Neural progenitor cell (in vitro differentiated cells): Measurements from ENCODE around the gene ITM2B. TPM values are rescaled to one million over a fixed set of nuclear protein-coding genes. Genes with fewer than 3 reads are reported as not detected.

Source experiments
- DNase-seq: peaks from one replicate; pipeline ENCODE4 v3.0.0-alpha.2; 2016; ENCODE audit warnings: low spot score
- H2AFZ ChIP-seq: fragments of 200-600 bp; sonication (generic); replicated peaks from 2 replicates; pipeline ENCODE4 v1.6.1; 2016; ENCODE audit warnings: antibody characterized with exemption
- H3F3A ChIP-seq: fragments of 200-600 bp; sonication (generic); 2 replicates; pipeline ENCODE4 v1.6.1; 2016; ENCODE audit warnings: antibody characterized with exemption, low read depth
- H3K27ac ChIP-seq: fragments of 200-600 bp; sonication (generic); 2 replicates; pipeline ENCODE4 v1.5.1; 2016; ENCODE audit warnings: mild to moderate bottlenecking
- H3K27me3 ChIP-seq: fragments of 200-600 bp; sonication (generic); 2 replicates; pipeline ENCODE4 v1.6.1; 2016; ENCODE audit warnings: mild to moderate bottlenecking, moderate library complexity
- H3K36me3 ChIP-seq: fragments of 200-600 bp; sonication (generic); 2 replicates; pipeline ENCODE4 v1.5.1; 2016
- H3K4me1 ChIP-seq: fragments of 200-600 bp; sonication (generic); 2 replicates; pipeline ENCODE4 v1.6.1; 2016; ENCODE audit warnings: mixed run types
- H3K4me2 ChIP-seq: fragments of 200-600 bp; sonication (generic); 2 replicates; pipeline ENCODE4 v1.6.1; 2016
- H3K4me3 ChIP-seq: fragments of 200-600 bp; sonication (generic); 2 replicates; pipeline ENCODE4 v1.5.1; 2016
- H3K79me2 ChIP-seq: fragments of 200-600 bp; sonication (generic); 2 replicates; pipeline ENCODE4 v1.6.1; 2016; ENCODE audit warnings: low read depth
- H3K9ac ChIP-seq: fragments of 200-600 bp; sonication (generic); 2 replicates; pipeline ENCODE4 v1.6.1; 2016
- H3K9me3 ChIP-seq: fragments of 200-600 bp; sonication (generic); 2 replicates; pipeline ENCODE4 v1.5.1; 2016; ENCODE audit warnings: low read depth
- H4K20me1 ChIP-seq: fragments of 200-600 bp; sonication (generic); 2 replicates; pipeline ENCODE4 v1.6.1; 2016; ENCODE audit warnings: low read depth
- H3K27ac Mint-ChIP-seq: 3 replicates; pipeline ENCODE4 v1.8.0; 2021; ENCODE audit warnings: mixed read lengths
- H3K27me3 Mint-ChIP-seq: 2 replicates; pipeline ENCODE4 v1.8.0; 2022; ENCODE audit warnings: low read depth, mild to moderate bottlenecking, inconsistent platforms, moderate library complexity, mixed read lengths; ENCODE audit not compliant: insufficient read depth
- H3K36me3 Mint-ChIP-seq: 3 replicates; pipeline ENCODE4 v1.8.0; 2021; ENCODE audit warnings: mixed read lengths
- H3K4me1 Mint-ChIP-seq: 3 replicates; pipeline ENCODE4 v1.8.0; 2021; ENCODE audit warnings: mixed read lengths
- H3K4me3 Mint-ChIP-seq: 3 replicates; pipeline ENCODE4 v1.8.0; 2021; ENCODE audit warnings: mild to moderate bottlenecking, moderate library complexity, mixed read lengths
- H3K9me3 Mint-ChIP-seq: 3 replicates; pipeline ENCODE4 v1.8.0; 2020; ENCODE audit warnings: mixed read lengths
- EZH2 ChIP-seq: fragments of 200-600 bp; sonication (generic); IDR thresholded peaks from 2 replicates; pipeline ENCODE4 v1.6.1; 2017; ENCODE audit warnings: antibody characterized with exemption, mild to moderate bottlenecking, moderate library complexity
- EZH2phosphoT487 ChIP-seq: fragments of 200-600 bp; sonication (generic); IDR thresholded peaks from 2 replicates; pipeline ENCODE4 v1.6.1; 2017; ENCODE audit warnings: antibody characterized with exemption
- total RNA-seq: library from RNA; depleted of rRNA; stranded (reverse); fragments of >200 nt; gene quantifications from 2 replicates; pipeline ENCODE4 v1.2.3, GENCODE V29; 2015; ENCODE audit warnings: low replicate concordance
- TF ChIP-seq, protein P1 (sequence below): fragments of 200-600 bp; sonication (generic); IDR thresholded peaks from 2 replicates; pipeline ENCODE4 v1.5.1; 2017; ENCODE audit warnings: antibody characterized with exemption, mild to moderate bottlenecking

Gene ITM2B
- total RNA-seq, 1 donor from 2014 or later: 172 TPM

DNA sequence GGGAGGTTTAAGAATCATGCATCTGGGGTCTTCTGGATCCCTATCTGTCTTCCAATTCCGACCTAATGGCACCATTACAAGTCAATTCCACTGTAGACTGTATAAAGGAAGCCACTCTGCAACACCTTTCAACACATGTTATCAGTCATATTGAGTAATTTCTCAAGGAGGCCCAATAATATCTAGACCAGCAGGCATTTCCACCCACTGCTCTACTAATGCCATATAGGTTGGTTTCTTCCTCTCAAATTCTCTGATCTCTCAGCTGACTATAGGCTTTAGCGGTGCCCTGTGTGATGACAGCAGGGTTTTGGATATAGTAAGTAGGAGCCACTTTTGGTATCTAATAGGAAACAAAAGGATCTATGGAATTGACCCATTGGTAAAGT is 12.4 kb upstream of the ITM2B start:
- no peaks in the 10 kb centered on the region for H3F3A ChIP-seq
- no peak overlapping the region for H3K4me2 ChIP-seq
- no peak overlapping the region for H3K4me3 ChIP-seq
- H3K4me1 ChIP-seq: no peaks in the 10 kb centered on the region
- Mint-ChIP-seq H3K27ac (no peak overlapping the region), H3K27me3 (no peaks in the 10 kb centered on the region), H3K4me3 (no peak overlapping the region), H3K4me1 (no peaks in the 10 kb centered on the region), H3K9me3 (peaks cover 4% of the 10 kb centered on the region), H3K36me3 (no peaks in the 10 kb centered on the region)
- TF ChIP-seq EZH2phosphoT487: no peak
- TF ChIP-seq, protein P1, sequence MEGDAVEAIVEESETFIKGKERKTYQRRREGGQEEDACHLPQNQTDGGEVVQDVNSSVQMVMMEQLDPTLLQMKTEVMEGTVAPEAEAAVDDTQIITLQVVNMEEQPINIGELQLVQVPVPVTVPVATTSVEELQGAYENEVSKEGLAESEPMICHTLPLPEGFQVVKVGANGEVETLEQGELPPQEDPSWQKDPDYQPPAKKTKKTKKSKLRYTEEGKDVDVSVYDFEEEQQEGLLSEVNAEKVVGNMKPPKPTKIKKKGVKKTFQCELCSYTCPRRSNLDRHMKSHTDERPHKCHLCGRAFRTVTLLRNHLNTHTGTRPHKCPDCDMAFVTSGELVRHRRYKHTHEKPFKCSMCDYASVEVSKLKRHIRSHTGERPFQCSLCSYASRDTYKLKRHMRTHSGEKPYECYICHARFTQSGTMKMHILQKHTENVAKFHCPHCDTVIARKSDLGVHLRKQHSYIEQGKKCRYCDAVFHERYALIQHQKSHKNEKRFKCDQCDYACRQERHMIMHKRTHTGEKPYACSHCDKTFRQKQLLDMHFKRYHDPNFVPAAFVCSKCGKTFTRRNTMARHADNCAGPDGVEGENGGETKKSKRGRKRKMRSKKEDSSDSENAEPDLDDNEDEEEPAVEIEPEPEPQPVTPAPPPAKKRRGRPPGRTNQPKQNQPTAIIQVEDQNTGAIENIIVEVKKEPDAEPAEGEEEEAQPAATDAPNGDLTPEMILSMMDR: no peak
- TF ChIP-seq EZH2: no peak
- no peak for DNase-seq
- H3K27ac ChIP-seq: no peak overlapping the region
- no peaks in the 10 kb centered on the region for H3K36me3 ChIP-seq
- H3K79me2 ChIP-seq: no peaks in the 10 kb centered on the region
- H3K9ac ChIP-seq: no peak overlapping the region
- no peaks in the 10 kb centered on the region for H4K20me1 ChIP-seq
- no peaks in the 10 kb centered on the region for H3K9me3 ChIP-seq
- H2AFZ ChIP-seq: no peak overlapping the region
- H3K27me3 ChIP-seq: no peaks in the 10 kb centered on the region

DNA sequence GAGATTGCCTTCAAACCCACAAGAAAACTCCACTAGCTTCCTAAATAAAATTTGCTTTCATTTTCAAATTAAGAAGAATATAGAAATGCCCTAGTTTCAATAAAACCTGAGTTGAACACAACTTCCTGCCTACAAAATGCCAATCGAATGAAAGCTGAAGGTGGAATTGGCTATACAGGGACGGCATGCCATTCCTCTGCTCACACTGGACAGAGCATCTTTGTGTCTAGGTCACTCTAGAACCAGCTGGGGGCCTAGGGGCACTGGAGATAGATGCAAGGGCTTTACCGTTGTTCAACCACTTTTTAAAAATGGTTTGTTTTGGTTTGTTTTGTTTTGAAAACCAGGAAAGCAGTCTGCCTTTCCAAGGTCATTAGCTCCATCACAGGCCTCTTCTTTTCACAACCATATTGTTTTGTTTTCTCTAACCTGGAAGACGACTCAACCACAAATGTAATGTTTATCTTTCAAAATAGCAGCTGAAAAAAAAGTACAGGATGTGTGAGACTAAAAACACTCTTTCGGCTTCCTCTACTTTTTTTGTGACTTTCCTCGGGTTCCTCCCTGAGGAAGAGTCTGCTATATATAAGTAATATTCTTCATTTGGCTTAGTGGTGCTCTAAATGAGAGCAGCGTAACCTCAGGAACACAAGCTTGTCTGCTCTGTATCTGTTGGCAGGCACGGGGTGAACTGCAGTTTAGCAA is 11.9 kb upstream of the ITM2B start:
- Histone ChIP-seq H3K9me3 (no peaks in the 10 kb centered on the region), H3K4me1 (no peaks in the 10 kb centered on the region), H3K27me3 (no peaks in the 10 kb centered on the region), H3K4me2 (no peak overlapping the region), H3K4me3 (no peak overlapping the region), H3K36me3 (no peaks in the 10 kb centered on the region), H4K20me1 (no peaks in the 10 kb centered on the region), H3F3A (no peaks in the 10 kb centered on the region), H3K9ac (no peak overlapping the region), H3K79me2 (no peaks in the 10 kb centered on the region), H3K27ac (no peak overlapping the region), H2AFZ (no peak overlapping the region)
- Mint-ChIP-seq H3K27ac (no peak overlapping the region), H3K27me3 (no peaks in the 10 kb centered on the region), H3K9me3 (no peaks in the 10 kb centered on the region), H3K36me3 (no peaks in the 10 kb centered on the region), H3K4me3 (no peak overlapping the region), H3K4me1 (no peaks in the 10 kb centered on the region)
- DNase-seq: no peak
- TF ChIP-seq EZH2 (no peak), EZH2phosphoT487 (no peak)
- TF ChIP-seq, protein P1: no peak

DNA sequence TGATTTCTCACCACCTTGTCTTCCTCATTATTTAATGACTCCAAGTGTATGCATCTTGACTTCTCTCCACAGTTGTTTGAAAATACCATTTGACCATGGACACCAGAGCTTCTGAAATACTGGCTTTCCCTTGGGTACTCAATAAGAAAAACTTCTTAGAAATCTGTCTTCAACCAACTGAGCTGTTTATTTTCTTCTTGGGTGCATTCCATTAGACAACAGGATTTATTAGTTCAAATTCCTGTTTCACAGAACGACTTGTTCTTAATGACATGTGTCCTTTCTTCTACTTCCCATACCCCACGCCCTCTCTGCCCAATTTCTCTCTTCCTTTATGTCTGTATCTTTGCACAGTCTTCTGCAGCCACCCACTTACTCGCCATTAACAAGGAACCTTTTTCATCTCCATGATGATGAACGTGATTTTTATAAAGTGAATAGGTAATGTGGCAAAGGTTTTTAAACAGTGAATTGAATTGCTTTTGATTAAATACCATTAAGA is 11.3 kb upstream of the ITM2B start:
- H3K4me2 ChIP-seq: no peak overlapping the region
- H3K27ac Mint-ChIP-seq: no peak overlapping the region
- H3K4me3 ChIP-seq: no peak overlapping the region
- no peak overlapping the region for H3K4me3 Mint-ChIP-seq
- H3K27ac ChIP-seq: no peak overlapping the region
- no peaks in the 10 kb centered on the region for H3K27me3 Mint-ChIP-seq
- H3K27me3 ChIP-seq: no peaks in the 10 kb centered on the region
- H3K9ac ChIP-seq: no peak overlapping the region
- no peaks in the 10 kb centered on the region for H3F3A ChIP-seq
- H3K9me3 Mint-ChIP-seq: no peaks in the 10 kb centered on the region
- no peaks in the 10 kb centered on the region for H4K20me1 ChIP-seq
- no peak for DNase-seq
- H2AFZ ChIP-seq: no peak overlapping the region
- H3K79me2 ChIP-seq: no peaks in the 10 kb centered on the region
- no peaks in the 10 kb centered on the region for H3K36me3 ChIP-seq
- TF ChIP-seq EZH2 (no peak), EZH2phosphoT487 (no peak)
- TF ChIP-seq, protein P1: no peak
- no peaks in the 10 kb centered on the region for H3K4me1 ChIP-seq
- no peaks in the 10 kb centered on the region for H3K36me3 Mint-ChIP-seq
- no peaks in the 10 kb centered on the region for H3K4me1 Mint-ChIP-seq
- H3K9me3 ChIP-seq: no peaks in the 10 kb centered on the region
